ENCODE results near the gene EZR. TPM values are rescaled to one million over a fixed set of nuclear protein-coding genes. Genes with fewer than 3 reads are reported as not detected.
A peak's percentile ranks its signal among the peaks of the same experiment; 100 is the strongest.
"Not testable (repeated sequence)": the region's sequence is repeated elsewhere in the genome, so short reads cannot be mapped to it uniquely, and the experiment has no call there.

The EZR gene
- total RNA-seq, 4 donors from 2014 or later: 201 to 515 (median 470) TPM

- Histone ChIP-seq H3K4me3 (no peak overlapping the region), H3K36me3 (no peaks in the 10 kb centered on the region), H3K27ac (peak overlapping the region; percentile 6 to 84 (median 28)), H3K4me1 (peaks cover 11 to 78% (median 28%) of the 10 kb centered on the region in 4 donors), H3K9me3 (no peaks in the 10 kb centered on the region), H3K27me3 (no peaks in the 10 kb centered on the region)
- DNase-seq: peak in 1 of 3 donors; percentile 71
- TF ChIP-seq CTCF (IDR thresholded peaks at IDR 0.05) (no peak), POLR2A (IDR thresholded peaks at IDR 0.05) (peak in 1 of 2 donors; percentile 44)
Measured at GRCh38 chr6:158795516-158795915, 23.7 kb downstream of the EZR start.

- H3K4me1 ChIP-seq: peaks cover 8 to 76% (median 25%) of the 10 kb centered on the region in 4 donors
- no peaks in the 10 kb centered on the region for H3K9me3 ChIP-seq
- H3K36me3 ChIP-seq: peaks cover 0 to 8% (median 0%) of the 10 kb centered on the region in 3 donors
- no peak for DNase-seq
- no peak overlapping the region for H3K4me3 ChIP-seq
- H3K27me3 ChIP-seq: no peaks in the 10 kb centered on the region
- peak overlapping the region in 2 of 4 donors; percentile 47 to 53 for H3K27ac ChIP-seq
- TF ChIP-seq POLR2A (IDR thresholded peaks at IDR 0.05) (no peak), CTCF (IDR thresholded peaks at IDR 0.05) (peak; percentile 13 to 58 (median 48))
Measured at GRCh38 chr6:158793432-158793831, 25.7 kb downstream of the EZR start.

DNA sequence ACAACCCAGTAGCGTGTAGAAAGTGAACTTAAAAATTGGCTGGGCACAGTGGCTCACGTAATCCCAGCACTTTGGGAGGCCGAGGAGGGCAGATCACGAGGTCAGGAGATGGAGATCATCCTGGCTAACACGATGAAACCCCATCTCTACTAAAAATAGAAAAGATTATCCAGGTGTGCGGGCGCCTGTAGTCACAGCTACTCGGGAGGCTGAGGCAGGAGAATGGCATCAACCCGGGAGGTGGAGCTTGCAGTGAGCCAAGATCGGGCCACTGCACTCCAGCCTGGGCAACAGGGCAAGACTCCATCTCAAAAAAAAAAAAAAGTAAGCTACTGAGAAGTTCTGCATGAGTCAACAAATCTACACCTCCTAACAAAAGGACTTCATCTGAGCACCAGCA is 26.7 kb downstream of the EZR start:
- H3K4me3 ChIP-seq, H3K9me3 ChIP-seq, H3K27me3 ChIP-seq, DNase-seq: not testable (repeated sequence)
- Histone ChIP-seq H3K36me3 (peaks cover 0 to 17% (median 0%) of the 10 kb centered on the region in 3 donors), H3K27ac (peak overlapping the region in 3 of 4 donors; percentile 14 to 57 (median 48)), H3K4me1 (peaks cover 11 to 78% (median 21%) of the 10 kb centered on the region in 4 donors)

DNA sequence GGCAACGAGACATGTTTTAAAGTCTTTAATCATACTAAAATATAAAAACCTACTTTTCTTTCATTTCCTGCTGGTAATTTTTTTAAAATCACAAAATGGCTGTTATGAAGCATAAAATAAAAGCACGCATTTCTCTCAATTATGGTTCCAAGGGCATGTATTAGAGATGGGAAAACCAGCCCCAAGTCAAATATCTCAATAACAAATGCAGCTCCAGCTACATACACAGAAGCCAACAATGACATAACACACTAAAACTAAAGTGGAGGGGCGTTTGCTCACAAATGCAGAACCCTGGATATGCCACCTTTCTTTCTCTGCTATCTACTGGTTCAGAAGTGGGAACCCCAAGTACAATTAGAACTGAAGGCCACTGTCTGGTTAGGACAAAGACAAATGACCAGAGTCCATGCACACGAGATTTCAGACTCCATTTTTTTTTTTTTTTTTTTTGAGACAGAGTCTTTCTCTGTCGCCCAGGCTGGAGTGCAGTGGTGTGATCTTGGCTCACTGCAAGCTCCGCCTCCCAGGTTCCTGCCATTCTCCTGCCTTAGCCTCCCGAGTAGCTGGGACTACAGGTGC is 27.8 kb downstream of the EZR start:
- Histone ChIP-seq H3K36me3 (peaks cover 0 to 29% (median 0%) of the 10 kb centered on the region in 3 donors), H3K9me3 (no peaks in the 10 kb centered on the region), H3K4me3 (no peak overlapping the region), H3K4me1 (peaks cover 11 to 72% (median 18%) of the 10 kb centered on the region in 4 donors), H3K27ac (peak overlapping the region in 3 of 4 donors; percentile 11 to 57 (median 48)), H3K27me3 (no peaks in the 10 kb centered on the region)
- DNase-seq: no peak
- TF ChIP-seq CTCF (IDR thresholded peaks at IDR 0.05) (no peak), POLR2A (IDR thresholded peaks at IDR 0.05) (no peak)

DNA sequence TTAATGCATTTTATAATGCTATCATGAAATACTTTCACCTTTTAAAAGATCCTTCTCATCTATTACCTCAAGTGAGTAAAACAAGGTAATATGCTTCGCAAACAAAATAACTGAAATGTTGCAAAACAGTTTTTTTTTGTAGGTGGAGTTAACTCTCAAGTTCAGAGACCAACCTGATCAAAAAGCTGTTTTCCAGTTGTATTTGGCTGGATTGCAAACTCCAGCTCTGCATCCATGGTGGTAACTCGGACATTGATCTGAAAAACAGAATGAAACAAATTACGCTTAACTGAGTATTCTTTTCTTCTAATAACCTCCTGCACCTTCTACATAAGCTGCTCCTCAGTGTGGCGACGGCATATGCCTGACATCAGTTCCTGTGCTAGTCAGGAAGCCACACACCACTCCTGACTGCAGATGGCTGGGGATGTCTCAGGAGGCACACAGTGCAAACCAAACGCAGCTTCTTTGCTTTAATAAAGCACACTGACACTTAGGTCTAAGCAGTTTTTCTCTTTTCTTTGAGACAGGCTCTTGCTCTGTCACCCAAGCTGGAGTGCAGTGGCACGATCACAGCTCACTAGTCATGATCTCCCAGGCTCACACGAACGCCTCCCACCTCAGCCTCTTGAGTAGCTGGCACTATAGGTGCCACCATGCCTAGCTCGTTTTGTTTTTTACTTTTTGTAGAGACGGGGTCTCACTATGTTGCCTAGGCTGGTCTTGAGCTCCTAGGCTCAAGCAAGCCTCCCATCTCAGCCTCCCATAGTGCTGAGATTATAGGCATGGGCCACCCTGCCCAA is 29.9 kb downstream of the EZR start:
- no peaks in the 10 kb centered on the region for H3K27me3 ChIP-seq
- no peaks in the 10 kb centered on the region for H3K9me3 ChIP-seq
- TF ChIP-seq POLR2A (IDR thresholded peaks at IDR 0.05) (peak in 1 of 2 donors; percentile 12), CTCF (IDR thresholded peaks at IDR 0.05) (no peak)
- H3K4me1 ChIP-seq: peaks cover 7 to 57% (median 11%) of the 10 kb centered on the region in 4 donors
- peak overlapping the region; percentile 13 to 73 (median 34) for H3K27ac ChIP-seq
- DNase-seq: peak in 2 of 3 donors; percentile 79 to 85
- H3K36me3 ChIP-seq: peaks cover 0 to 49% (median 1%) of the 10 kb centered on the region in 3 donors
- no peak overlapping the region for H3K4me3 ChIP-seq

DNA sequence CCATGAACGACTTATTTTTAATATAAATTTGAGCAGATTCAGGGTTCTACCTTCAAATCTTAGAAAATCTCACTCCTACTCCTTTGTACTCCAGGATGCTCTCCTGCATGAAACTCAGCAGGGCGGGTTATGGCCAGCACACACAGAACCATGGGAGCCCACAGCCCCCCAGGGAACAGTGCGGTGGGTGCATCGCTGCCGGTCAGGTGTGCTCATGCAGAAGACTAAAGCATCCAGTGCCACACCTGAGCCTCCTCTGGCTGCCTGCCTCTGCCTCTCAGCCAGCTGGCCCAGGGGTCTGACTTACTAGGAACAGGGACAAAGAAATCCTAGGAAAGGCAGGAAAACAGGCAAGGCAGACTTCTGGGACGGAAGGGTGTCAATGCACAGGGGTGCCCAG is 31.8 kb downstream of the EZR start:
- TF ChIP-seq POLR2A (IDR thresholded peaks at IDR 0.05): no peak
- no peak for TF ChIP-seq CTCF (IDR thresholded peaks at IDR 0.05)
- no peak overlapping the region for H3K4me3 ChIP-seq
- peaks cover 0 to 48% (median 9%) of the 10 kb centered on the region in 4 donors for H3K4me1 ChIP-seq
- no peaks in the 10 kb centered on the region for H3K27me3 ChIP-seq
- no peaks in the 10 kb centered on the region for H3K9me3 ChIP-seq
- peaks cover 0 to 69% (median 3%) of the 10 kb centered on the region in 3 donors for H3K36me3 ChIP-seq
- DNase-seq: peak in 2 of 3 donors; percentile 16 to 45
- H3K27ac ChIP-seq: peak overlapping the region in 3 of 4 donors; percentile 8 to 79 (median 51)

Measured in Peyer's patch (tissue), 4 donors.